Activated CD8-positive, alpha-beta memory T cell treated with anti-CD3 and anti-CD28 coated beads, Interleukin-2, amount 50 U/mL, for 24 hours (primary cell): Measurements from ENCODE around the gene RAET1G.
"Not testable (repeated sequence)": the region's sequence is repeated elsewhere in the genome, so short reads cannot be mapped to it uniquely, and the experiment has no call there.

Experiments used
- DNase-seq: peaks from one replicate; pipeline ENCODE4 v3.0.0-alpha.2; 2020; ENCODE audit errors: extremely low read depth

Gene RAET1G

GRCh38 chr6:149953934-149954327 is 31.0 kb upstream of the RAET1G start:
- DNase-seq = not testable (repeated sequence)

GRCh38 chr6:149953390-149953789 is 30.5 kb upstream of the RAET1G start:
- not testable (repeated sequence) for DNase-seq

GRCh38 chr6:149951626-149952025 is 28.7 kb upstream of the RAET1G start:
- DNase-seq = no peak

DNA sequence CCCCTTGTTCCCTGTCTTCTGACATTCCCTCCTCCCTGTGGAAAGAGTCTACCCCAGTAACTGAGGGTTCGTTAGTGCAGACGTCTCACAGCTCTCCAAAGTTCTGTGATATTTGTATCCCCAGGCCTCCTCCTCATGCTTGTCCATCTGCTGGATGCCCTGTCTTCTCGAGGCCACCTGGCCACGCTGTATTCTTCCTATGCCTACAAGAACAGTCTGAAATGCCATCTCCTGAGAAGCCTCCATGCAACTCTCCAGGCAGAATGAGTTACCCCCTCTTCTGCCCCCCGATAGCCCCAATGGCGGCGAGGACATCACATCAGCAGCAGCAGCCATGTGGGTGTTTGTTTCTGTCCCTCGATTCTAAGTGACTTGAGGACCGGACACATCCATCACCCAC is 28.2 kb upstream of the RAET1G start:
- DNase-seq = no peak

GRCh38 chr6:149950423-149950822 is 27.5 kb upstream of the RAET1G start:
- no peak for DNase-seq

GRCh38 chr6:149948616-149949015 is 25.7 kb upstream of the RAET1G start:
- DNase-seq = no peak

GRCh38 chr6:149948011-149948410 is 25.1 kb upstream of the RAET1G start:
- no peak for DNase-seq

- not testable (repeated sequence) for DNase-seq
Observed at GRCh38 chr6:149947533-149947932, 24.6 kb upstream of the RAET1G start.

DNA sequence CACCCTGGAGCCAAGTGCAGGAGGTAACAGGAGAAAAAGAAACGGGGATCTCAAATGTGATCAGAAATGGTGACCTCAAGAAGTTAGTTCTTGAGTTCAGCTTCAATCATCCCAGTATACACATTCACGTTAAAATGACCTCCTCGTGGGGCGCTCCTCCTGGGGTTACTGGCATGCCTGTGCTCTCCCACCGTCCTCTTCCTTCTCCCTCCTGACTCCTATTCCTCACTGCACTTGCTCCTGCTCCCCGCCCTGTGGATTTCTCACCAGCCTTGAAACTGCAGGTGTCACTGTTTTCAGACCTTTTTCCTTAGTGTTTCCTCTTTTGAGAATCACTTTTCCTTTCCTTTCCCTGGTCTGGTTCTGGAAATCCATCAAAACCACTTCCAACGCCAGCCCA is 23.7 kb upstream of the RAET1G start:
- not testable (repeated sequence) for DNase-seq

DNA sequence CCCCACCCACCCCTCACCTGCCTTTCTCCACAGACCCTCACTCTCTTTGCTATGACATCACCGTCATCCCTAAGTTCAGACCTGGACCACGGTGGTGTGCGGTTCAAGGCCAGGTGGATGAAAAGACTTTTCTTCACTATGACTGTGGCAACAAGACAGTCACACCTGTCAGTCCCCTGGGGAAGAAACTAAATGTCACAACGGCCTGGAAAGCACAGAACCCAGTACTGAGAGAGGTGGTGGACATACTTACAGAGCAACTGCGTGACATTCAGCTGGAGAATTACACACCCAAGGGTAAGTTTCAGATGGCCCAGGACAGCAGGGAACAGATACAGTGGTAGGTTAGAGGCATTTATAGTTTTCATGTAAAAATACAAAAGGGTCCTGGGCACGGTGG is 22.4 kb upstream of the RAET1G start:
- DNase-seq = not testable (repeated sequence)

- not testable (repeated sequence) for DNase-seq
Observed at GRCh38 chr6:149943321-149943720, 20.4 kb upstream of the RAET1G start.

DNA sequence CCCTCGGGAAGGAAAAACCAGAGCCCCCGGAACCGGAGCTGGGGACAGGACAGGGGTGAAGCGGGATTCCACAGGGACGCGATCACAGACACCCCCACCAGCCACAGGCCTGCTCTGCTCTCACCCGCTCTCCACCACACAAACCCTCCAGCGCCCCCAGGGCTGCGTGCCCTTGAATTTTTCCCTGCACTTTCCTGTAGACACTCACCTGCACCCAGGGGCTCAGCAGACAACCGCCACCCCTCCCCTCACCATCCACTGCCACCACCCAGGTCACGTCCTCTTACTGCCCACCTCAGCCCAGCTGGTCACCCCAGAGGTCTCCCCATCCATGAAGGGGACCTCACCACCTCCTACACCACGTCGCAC is 19.5 kb upstream of the RAET1G start:
- DNase-seq = no peak

DNA sequence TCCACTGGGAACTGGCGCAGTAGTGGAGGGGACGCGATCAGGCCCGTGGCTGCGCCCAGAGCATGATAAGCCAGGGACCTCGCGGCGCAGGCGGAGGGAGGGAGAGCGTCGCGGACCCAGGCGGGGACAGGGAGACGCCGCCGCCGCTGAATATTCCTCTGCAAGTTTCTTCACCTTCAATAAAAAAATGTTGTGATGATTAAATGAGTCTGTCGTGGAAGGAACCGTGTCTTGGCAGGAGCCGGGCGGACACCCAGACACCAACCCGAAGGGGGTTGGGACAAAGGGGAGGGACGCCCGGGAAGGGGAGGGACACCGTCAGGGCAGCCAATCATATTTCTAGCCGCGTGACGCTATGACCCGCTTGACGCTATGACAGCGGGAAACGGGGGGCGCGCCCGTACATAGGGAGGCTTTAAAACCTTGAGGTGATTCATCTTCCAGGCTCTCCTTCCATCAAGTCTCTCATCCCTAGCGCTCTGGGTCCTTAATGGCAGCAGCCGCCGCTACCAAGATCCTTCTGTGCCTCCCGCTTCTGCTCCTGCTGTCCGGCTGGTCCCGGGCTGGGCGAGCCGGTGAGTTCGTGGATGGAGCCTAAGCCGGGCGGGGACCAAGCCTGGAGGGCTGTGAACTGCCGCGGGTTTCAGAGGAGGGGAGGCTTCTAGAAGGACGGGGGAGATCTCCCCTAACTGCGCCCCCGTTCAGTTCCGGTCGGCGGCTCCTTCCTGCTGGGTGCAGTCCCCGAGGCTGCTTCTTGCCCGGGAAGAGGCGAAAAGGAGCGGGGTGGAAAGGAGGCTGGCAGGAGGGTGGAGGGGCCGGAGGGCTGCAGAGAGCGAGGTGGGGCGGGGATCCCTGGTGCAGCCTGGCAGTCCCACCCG is 18.9 kb upstream of the RAET1G start, which contains the start of gene ULBP2:
TSS of gene ULBP2 (plus strand) at position 432 of the 878 bp plus-strand sequence. CDS start at position 491, 59 bp downstream.
- peak; percentile 74 for DNase-seq

DNA sequence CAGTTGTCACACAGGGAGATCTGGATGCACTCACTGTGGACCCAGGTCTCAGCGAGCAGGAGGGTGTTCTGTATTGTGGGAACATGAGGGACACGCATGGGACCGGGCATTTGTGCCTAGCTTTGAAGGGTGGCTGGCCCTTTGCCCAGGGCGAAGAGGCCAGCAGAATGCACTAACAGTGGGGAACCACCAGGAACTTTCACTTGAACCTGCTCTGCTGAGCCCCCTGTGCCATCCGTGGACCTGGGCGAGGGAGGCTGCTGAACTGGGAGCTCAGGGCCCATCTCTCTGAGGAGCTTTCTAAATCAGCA is 17.7 kb upstream of the RAET1G start:
- no peak for DNase-seq

DNA sequence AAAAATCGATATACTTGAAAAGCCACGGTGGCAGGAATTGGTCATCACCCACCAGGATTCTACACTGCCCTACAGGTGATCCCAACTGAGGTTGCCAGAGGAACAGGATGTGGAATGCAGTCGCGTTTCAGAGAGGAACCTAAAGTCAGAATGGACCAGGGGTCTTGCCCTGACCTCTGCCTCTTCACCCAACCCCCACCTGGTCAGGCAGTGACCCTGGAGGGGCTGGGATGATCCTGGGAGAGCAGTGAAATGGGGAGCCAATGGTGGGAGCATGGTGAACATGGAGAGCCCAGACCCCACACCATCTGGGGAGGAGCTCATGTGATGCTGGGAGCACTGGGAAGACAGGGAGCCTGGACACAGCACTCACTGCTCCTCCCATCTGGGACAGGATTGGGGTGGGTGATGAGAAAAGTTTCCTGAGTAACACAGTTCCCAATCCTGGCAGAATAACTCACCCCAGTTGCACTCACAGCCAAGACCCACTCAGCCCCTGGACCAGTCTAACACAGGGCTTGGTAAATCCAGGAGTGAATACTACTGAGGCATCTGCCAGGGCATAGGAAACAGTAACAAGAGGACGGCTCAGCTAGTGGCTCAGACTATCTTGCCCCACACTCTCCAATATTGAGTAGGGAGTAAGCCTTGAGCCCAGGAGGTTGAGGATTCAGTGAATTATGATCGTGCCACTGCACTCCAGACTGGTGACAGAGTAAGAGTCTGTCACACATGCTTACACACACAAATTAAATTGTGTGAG is 17.2 kb upstream of the RAET1G start:
- DNase-seq = no peak

DNA sequence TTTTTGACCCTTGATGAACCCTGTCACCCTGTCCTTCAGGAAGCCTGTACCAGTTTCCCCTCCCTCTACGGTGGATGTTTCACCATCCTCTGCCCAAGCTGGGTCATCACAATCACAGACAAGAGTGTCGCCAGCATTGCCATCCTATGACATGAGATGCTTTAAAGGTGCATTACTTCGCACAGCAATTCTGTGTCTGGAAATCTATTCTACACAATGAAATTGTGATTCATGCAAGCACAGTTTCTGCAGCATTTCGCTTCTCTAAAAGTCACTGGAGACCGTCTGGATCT is 16.4 kb upstream of the RAET1G start:
- no peak for DNase-seq

DNA sequence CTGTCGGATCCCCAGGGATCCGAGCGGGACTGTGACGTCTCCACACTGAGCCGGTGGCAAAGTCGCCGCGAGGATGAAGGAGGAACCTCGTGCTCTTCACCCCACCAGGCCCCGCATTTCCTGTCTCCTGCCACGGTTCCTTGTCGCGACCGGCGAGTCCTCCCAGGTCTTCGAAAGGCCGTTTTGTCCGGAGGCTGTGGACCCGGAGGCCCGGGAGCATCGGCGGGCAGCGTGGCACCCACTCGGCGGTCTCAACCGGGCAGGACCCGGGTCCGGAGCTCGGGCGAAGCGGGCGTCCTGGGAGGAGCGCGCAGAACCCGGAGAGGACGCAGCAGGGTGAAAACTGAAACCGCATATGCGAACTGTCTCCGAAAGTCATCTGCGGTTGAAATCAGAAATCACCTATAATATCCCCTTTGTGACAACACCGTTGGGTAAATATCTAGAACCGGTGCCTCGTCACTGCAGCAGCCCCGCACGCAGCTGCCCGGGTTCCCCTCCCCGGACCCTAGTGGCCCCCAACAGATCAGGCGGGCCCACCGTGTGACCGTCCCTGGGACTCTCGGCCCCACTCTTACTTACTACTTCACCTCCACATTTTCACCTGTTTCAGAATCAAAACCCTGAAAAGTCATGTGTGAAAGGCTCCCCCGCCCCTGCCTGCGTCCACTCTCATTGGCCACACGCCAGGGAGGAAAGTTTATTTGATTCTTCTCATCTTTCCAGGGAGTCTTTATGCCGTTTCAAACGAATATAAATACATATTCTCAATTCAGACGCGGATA is 15.8 kb upstream of the RAET1G start:
- no peak for DNase-seq

GRCh38 chr6:149938013-149938570 is 15.2 kb upstream of the RAET1G start:
- not testable (repeated sequence) for DNase-seq

GRCh38 chr6:149936743-149937142 is 13.8 kb upstream of the RAET1G start:
- DNase-seq = no peak

DNA sequence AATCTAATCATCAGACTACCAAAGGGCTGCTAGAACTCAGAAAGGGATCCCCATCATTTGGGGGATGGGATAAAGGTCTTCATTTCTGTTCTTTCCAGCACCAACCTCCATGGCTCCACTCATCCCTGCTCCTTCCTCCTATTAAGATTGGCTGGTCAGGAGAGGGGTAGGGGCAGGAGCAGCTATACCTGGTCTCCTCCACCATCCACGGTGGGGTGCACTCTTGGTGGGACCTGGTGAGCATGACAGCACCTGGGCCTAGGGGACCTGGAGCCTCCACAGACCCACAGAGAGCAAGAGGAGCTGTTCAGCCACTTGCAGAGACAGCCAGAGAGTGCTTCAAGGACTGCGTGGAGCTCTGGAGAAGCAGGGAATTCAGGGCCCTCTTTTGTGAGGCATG is 12.7 kb upstream of the RAET1G start:
- no peak for DNase-seq

- DNase-seq = no peak
Observed at GRCh38 chr6:149935246-149935645, 12.3 kb upstream of the RAET1G start.
